Vagina (tissue), 2 donors: ENCODE measurements around the gene MSI2.

ENCODE experiments used
- POLR2AphosphoS5 ChIP-seq, 2 donors: sonication (generic); formaldehyde crosslinking; IDR thresholded peaks; one replicate each; pipeline ENCODE4 v1.9.0; 2017; ENCODE audit warnings: antibody characterized with exemption in 2 of 2, mild to moderate bottlenecking in 2 of 2, low read depth in 1 of 2; ENCODE audit not compliant: insufficient read depth in 1 of 2
- TF ChIP-seq, protein P1 (sequence below), 3 experiments: fragments of 450-650 bp in 2 of 3; fragments of 200-600 bp in 1 of 3; sonication (generic) in 1 of 3; IDR thresholded peaks; one replicate each; pipeline ENCODE4 v1.5.1; 2017 to 2019; ENCODE audit warnings: antibody characterized with exemption in 3 of 3, mild to moderate bottlenecking in 2 of 3, moderate library complexity in 2 of 3

GRCh38 chr17:57502811-57503241 lies 246.5 kb downstream of the MSI2 start:
- no peak for TF ChIP-seq POLR2AphosphoS5 (IDR thresholded peaks at IDR 0.05; ENCODE audit: insufficient read depth in 1 of 2, low read depth in 1 of 2)
- TF ChIP-seq, protein P1, sequence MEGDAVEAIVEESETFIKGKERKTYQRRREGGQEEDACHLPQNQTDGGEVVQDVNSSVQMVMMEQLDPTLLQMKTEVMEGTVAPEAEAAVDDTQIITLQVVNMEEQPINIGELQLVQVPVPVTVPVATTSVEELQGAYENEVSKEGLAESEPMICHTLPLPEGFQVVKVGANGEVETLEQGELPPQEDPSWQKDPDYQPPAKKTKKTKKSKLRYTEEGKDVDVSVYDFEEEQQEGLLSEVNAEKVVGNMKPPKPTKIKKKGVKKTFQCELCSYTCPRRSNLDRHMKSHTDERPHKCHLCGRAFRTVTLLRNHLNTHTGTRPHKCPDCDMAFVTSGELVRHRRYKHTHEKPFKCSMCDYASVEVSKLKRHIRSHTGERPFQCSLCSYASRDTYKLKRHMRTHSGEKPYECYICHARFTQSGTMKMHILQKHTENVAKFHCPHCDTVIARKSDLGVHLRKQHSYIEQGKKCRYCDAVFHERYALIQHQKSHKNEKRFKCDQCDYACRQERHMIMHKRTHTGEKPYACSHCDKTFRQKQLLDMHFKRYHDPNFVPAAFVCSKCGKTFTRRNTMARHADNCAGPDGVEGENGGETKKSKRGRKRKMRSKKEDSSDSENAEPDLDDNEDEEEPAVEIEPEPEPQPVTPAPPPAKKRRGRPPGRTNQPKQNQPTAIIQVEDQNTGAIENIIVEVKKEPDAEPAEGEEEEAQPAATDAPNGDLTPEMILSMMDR (IDR thresholded peaks at IDR 0.05) = no peak
